ENCODE measurements around the gene DEPDC4. TPM values are rescaled to one million over a fixed set of nuclear protein-coding genes. Genes with fewer than 3 reads are reported as not detected.

The DEPDC4 gene
- total and polyA plus RNA-seq, 11 donors, result 0.33 to 1.3 (median 0.60) TPM; not detected in 3

DNA sequence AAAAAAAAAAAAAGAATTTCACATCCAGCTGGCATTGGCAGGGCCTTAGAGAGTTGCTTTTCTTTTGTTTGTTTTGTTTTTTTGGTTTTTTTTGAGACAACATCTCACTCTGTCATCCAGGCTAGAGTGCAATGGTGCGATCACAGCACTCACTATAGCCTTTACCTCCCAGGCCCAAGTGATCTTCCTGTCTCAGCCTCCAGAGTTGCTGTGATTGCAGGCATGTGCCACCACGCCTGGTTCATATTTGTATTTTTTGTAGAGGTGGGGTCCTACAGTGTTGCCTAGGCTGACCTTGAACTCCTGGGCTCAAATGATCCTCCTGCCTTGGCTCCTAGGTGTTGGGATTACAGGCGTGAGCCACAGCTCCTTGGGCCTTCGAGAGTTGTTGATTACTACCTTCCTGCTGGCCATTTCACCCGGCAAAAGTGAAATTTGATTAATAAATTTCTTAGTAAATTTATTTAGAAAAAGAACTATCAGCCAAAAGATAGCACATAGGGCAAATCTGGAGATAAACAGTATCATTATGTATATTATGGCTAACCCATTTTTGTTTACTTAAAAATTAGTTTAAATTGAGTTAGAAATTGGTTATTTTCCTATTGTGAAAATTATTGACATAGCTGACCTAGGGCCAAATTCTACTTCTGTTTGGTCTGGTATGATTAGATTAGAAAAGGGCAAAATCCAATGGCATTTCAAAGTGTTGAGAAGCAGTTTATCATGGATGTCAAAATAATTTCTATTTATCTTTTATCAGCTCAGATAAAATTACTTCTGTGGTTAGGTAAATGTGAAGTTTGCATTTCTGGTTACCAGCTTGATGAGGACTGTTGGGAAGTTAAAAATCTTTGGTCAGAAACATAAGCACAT is 53.6 kb downstream of the DEPDC4 start:
- Histone ChIP-seq H3K27ac (no peak overlapping the region), H3K4me1 (peaks cover 0 to 8% (median 0%) of the 10 kb centered on the region in 12 donors), H3K4me3 (no peak overlapping the region), H3K9me3 (no peaks in the 10 kb centered on the region), H3K36me3 (peaks cover 0 to 100% (median 86%) of the 10 kb centered on the region in 9 donors), H3K27me3 (no peaks in the 10 kb centered on the region)
- 89 to 96% (median 92%) methylated on average over 5 of the region's 5 CpGs for WGBS, 4 donors
- DNase-seq (no peak), ATAC-seq (no peak)
- intact Hi-C loops (cut with DNase I), result no loop called here
- no peak for TF ChIP-seq POLR2A (IDR thresholded peaks at IDR 0.05)
- TF ChIP-seq, protein P1, sequence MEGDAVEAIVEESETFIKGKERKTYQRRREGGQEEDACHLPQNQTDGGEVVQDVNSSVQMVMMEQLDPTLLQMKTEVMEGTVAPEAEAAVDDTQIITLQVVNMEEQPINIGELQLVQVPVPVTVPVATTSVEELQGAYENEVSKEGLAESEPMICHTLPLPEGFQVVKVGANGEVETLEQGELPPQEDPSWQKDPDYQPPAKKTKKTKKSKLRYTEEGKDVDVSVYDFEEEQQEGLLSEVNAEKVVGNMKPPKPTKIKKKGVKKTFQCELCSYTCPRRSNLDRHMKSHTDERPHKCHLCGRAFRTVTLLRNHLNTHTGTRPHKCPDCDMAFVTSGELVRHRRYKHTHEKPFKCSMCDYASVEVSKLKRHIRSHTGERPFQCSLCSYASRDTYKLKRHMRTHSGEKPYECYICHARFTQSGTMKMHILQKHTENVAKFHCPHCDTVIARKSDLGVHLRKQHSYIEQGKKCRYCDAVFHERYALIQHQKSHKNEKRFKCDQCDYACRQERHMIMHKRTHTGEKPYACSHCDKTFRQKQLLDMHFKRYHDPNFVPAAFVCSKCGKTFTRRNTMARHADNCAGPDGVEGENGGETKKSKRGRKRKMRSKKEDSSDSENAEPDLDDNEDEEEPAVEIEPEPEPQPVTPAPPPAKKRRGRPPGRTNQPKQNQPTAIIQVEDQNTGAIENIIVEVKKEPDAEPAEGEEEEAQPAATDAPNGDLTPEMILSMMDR (IDR thresholded peaks at IDR 0.05), result no peak

DNA sequence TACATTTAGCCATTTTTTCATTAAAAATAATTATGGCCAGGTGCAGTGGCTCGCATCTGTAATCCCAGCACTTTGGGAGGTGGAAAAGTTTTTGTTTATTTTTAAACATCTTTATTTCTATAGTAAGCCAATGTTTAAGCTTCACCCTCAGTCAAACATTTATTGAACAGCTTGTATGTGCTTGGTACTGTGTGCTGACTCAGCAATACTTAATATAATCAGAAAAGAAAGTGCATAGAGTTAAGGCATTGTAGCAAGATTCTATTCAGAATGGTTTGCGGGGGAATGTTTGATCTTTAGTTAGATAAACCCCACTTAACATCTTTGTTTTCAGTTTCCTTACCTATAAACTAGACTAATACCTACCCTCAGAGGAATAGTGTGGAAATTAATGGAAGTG is 55.2 kb downstream of the DEPDC4 start:
- intact Hi-C loops (cut with DNase I), result no loop called here
- ATAC-seq (no peak), DNase-seq (no peak)
- peaks cover 0 to 8% (median 0%) of the 10 kb centered on the region in 12 donors for H3K4me1 ChIP-seq
- no peaks in the 10 kb centered on the region for H3K27me3 ChIP-seq
- H3K4me3 ChIP-seq, result no peak overlapping the region
- peaks cover 0 to 100% (median 93%) of the 10 kb centered on the region in 9 donors for H3K36me3 ChIP-seq
- no peak for TF ChIP-seq POLR2A (IDR thresholded peaks at IDR 0.05)
- TF ChIP-seq, protein P1 (IDR thresholded peaks at IDR 0.05), result no peak
- WGBS, 4 donors, result 95 to 97% (median 96%) methylated on average over 2 of the region's 2 CpGs
- H3K27ac ChIP-seq, result no peak overlapping the region
- H3K9me3 ChIP-seq, result no peaks in the 10 kb centered on the region

DNA sequence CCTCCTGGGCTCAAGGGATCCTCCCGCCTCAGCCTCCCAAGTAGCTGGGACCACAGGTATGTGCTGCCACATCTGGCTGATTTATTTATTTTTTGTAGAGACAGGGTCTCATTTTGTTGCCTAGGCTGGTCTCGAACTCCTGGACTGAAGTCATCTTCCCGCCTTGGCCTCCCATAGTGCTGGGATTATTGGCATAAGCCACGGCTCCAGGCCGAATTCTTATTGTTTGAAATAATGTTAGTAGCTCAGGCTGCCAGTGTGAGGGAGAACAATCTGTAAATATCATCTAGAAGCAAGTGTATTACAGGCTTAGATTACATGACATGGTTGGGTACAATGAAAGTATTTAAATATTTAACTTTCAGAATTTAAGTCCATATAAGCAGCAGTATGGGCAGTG is 58.0 kb downstream of the DEPDC4 start:
- no peak for DNase-seq
- no peaks in the 10 kb centered on the region for H3K9me3 ChIP-seq
- no peak overlapping the region for H3K4me3 ChIP-seq
- TF ChIP-seq, protein P1 (IDR thresholded peaks at IDR 0.05), result no peak
- no peak for TF ChIP-seq POLR2A (IDR thresholded peaks at IDR 0.05)
- intact Hi-C loops (cut with DNase I), result loop anchor here in 1 of 10 donors (10.0 kb wide), 1 partner anchor 64 kb away; the partner anchor contains the start of gene BLTP3B
- peaks cover 0 to 100% (median 92%) of the 10 kb centered on the region in 9 donors for H3K36me3 ChIP-seq
- WGBS, 4 donors, result 97 to 98% (median 97%) methylated on average over 5 of the region's 5 CpGs
- no peaks in the 10 kb centered on the region for H3K4me1 ChIP-seq
- ATAC-seq, result no peak
- no peaks in the 10 kb centered on the region for H3K27me3 ChIP-seq
- no peak overlapping the region for H3K27ac ChIP-seq

DNA sequence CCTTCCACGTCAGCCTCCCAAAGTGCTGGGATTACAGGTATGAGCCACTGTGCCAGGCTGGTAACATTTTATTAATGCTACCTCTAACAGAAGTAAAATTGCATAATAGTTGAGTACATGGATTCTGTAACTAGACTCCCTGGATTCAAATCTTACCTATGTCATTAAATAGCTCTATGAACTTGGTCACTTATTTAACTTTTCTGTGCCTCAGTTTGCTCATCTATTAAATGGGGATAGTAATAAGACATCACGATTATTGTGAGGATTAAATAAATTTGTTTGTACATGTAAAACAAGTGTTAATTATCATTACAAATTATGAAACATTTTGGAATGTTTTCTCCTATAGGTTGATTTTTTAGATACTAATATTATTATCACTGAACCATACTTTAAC is 59.6 kb downstream of the DEPDC4 start:
- DNase-seq, result no peak
- TF ChIP-seq POLR2A (IDR thresholded peaks at IDR 0.05), result no peak
- TF ChIP-seq, protein P1 (IDR thresholded peaks at IDR 0.05), result no peak
- H3K4me1 ChIP-seq, result peaks cover 0 to 3% (median 0%) of the 10 kb centered on the region in 12 donors
- H3K4me3 ChIP-seq, result no peak overlapping the region
- H3K27me3 ChIP-seq, result no peaks in the 10 kb centered on the region
- H3K27ac ChIP-seq, result no peak overlapping the region
- peaks cover 0 to 91% (median 76%) of the 10 kb centered on the region in 9 donors for H3K36me3 ChIP-seq
- intact Hi-C loops (cut with DNase I), result loop anchor here in 1 of 10 donors (10.0 kb wide), 1 partner anchor 63 kb away; the partner anchor contains the start of gene BLTP3B
- 98 to 100% (median 98%) methylated on average over 2 of the region's 2 CpGs for WGBS, 4 donors
- no peaks in the 10 kb centered on the region for H3K9me3 ChIP-seq
- ATAC-seq, result no peak
